ENCODE measurements around the gene MAPKAP1.

DNA sequence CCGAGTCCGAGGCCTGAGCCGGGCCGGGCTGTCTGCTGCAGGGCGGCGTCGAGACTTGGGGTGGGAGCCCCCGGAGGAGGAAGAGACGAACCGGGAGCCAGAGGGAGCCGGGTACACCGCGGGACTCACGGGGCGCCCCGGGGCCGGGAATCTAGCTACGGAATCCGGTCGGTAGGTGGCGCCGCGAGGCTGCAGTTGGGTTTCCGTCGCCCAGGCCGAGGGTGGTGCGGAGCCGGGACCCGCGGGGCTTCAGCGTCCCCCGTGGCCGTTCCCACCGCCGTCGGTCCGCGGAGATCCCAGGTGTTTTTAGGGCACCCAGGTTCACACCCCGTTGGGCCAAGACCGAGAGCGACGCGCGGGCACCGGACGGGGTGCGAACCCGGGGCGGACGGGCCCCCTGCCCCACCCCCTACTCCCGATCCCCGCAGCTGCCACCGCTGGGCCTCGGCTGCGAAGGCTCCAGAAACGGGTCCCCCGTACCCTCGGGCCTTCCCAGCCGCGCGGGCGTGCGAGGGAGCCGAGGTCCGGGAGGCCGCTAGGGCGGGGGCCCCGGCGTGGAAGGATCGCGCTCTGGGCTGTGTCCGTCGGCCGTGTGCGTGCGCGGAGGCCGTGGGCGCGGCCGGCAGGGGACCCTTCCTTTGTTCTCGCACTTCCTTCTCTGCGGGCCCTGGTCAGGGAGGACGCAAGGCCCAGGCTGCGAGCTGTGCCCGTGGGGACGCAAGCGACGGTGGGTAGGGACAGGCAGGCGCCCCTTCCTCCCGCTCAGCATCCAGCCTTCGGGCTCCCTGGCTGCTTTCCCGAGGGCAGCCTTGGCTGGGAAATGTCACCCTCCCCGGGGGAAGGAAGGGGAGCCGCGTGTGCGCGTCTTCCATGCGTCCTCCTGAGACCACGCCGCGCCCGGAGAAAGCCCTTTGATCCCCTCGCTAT, 298.8 kb downstream of the MAPKAP1 start:
- TF ChIP-seq SUZ12 (IDR thresholded peaks at IDR 0.05) (no peak), HDGF (IDR thresholded peaks at IDR 0.05; ENCODE audit: borderline replicate concordance) (no peak), BHLHE40 (IDR thresholded peaks at IDR 0.05; ENCODE audit: borderline replicate concordance) (no peak), NFRKB (IDR thresholded peaks at IDR 0.05) (no peak), TARDBP (IDR thresholded peaks at IDR 0.05) (no peak), ELF4 (IDR thresholded peaks at IDR 0.05) (no peak)
- TF ChIP-seq, protein P1, sequence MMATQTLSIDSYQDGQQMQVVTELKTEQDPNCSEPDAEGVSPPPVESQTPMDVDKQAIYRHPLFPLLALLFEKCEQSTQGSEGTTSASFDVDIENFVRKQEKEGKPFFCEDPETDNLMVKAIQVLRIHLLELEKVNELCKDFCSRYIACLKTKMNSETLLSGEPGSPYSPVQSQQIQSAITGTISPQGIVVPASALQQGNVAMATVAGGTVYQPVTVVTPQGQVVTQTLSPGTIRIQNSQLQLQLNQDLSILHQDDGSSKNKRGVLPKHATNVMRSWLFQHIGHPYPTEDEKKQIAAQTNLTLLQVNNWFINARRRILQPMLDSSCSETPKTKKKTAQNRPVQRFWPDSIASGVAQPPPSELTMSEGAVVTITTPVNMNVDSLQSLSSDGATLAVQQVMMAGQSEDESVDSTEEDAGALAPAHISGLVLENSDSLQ (IDR thresholded peaks at IDR 0.05): no peak

Data from HEK293T (cell line).